H1 (cell line): ENCODE results near the gene IRS1. TPM values are rescaled to one million over a fixed set of nuclear protein-coding genes. Genes with fewer than 3 reads are reported as not detected.

ENCODE experiments used
- CTCF ChIA-PET: fragments of 300-600 bp; sonication (Branson Sonifier 250); formaldehyde crosslinking; loops from one replicate; lab custom pipeline; 2021; ENCODE audit not compliant: partially characterized antibody; lab: Charles Lee
- POLR2A ChIA-PET: fragments of 300-600 bp; sonication (Branson Sonifier 250); formaldehyde crosslinking; loops from one replicate; lab custom pipeline; 2021; ENCODE audit warnings: inconsistent platforms; ENCODE audit not compliant: partially characterized antibody; lab: Charles Lee
- DNase-seq, 2 experiments: peaks; one replicate each; pipeline versions ENCODE4 v3.0.0 to v3.0.0-alpha.2; 2010 to 2022; ENCODE audit warnings: low spot score in 2 of 2, low read depth in 1 of 2, mixed read lengths in 1 of 2
- FAIRE-seq: peaks from 2 replicates; lab custom pipeline; 2011; peaks lifted over from hg19 to GRCh38; lab: Jason Lieb, UNC
- H2AFZ ChIP-seq: 2 replicates; pipeline ENCODE4 v1.8.1; 2012; ENCODE audit warnings: low read length, inconsistent platforms
- H2AK5ac ChIP-seq: 2 replicates; pipeline ENCODE4 v1.6.1; 2013; ENCODE audit warnings: low read depth, low read length
- H2BK120ac ChIP-seq: replicated peaks from 2 replicates; pipeline ENCODE3; 2013; ENCODE audit warnings: low read depth, low read length, inconsistent platforms
- H2BK12ac ChIP-seq: 2 replicates; pipeline ENCODE4 v1.6.1; 2013; ENCODE audit warnings: low read depth, low read length
- H2BK15ac ChIP-seq: 2 replicates; pipeline ENCODE4 v1.6.1; 2013; ENCODE audit warnings: low read length
- H2BK20ac ChIP-seq: 2 replicates; pipeline ENCODE4 v1.6.1; 2013; ENCODE audit warnings: low read length
- H2BK5ac ChIP-seq: 2 replicates; pipeline ENCODE4 v1.6.1; 2013; ENCODE audit warnings: low read depth, low read length
- H3K14ac ChIP-seq: 2 replicates; pipeline ENCODE4 v1.6.1; 2013; ENCODE audit warnings: inconsistent platforms; ENCODE audit not compliant: insufficient read length
- H3K18ac ChIP-seq: 2 replicates; pipeline ENCODE4 v1.6.1; 2013; ENCODE audit warnings: low read length; ENCODE audit errors: extremely low read depth
- H3K23ac ChIP-seq: 2 replicates; pipeline ENCODE4 v1.6.1; 2013; ENCODE audit warnings: inconsistent platforms; ENCODE audit not compliant: insufficient read length
- H3K23me2 ChIP-seq: 2 replicates; pipeline ENCODE4 v1.6.1; 2013; ENCODE audit warnings: low read depth, low read length
- H3K27ac ChIP-seq: 2 replicates; pipeline ENCODE4 v1.6.1; 2011; ENCODE audit warnings: low read depth, low read length, inconsistent platforms
- H3K27me3 ChIP-seq, 4 experiments: replicated peaks in 1 of 4; 1 replicate in 1 of 4; 2 replicates in 3 of 4; pipeline versions ENCODE4 v1.6.1 to v1.8.1; 2011 to 2013; ENCODE audit warnings: low read length in 3 of 4, mild to moderate bottlenecking in 3 of 4, inconsistent platforms in 2 of 4, mixed read lengths in 2 of 4, moderate library complexity in 1 of 4; ENCODE audit not compliant: control insufficient read depth in 3 of 4, insufficient read depth in 3 of 4; ENCODE audit errors: extremely low read depth in 1 of 4
- H3K36me3 ChIP-seq, 4 experiments: 2 replicates each; pipeline versions ENCODE4 v1.6.1 to v1.8.1; 2011 to 2013; ENCODE audit warnings: mild to moderate bottlenecking in 4 of 4, low read length in 3 of 4, moderate library complexity in 2 of 4, control low read depth in 1 of 4, inconsistent platforms in 1 of 4; ENCODE audit not compliant: insufficient read depth in 4 of 4, control insufficient read depth in 2 of 4
- H3K4ac ChIP-seq: replicated peaks from 2 replicates; pipeline ENCODE3; 2013; ENCODE audit warnings: low read length, low read depth, mixed read lengths, inconsistent platforms; ENCODE audit not compliant: insufficient read length
- H3K4me1 ChIP-seq, 4 experiments: replicated peaks in 1 of 4; 1 replicate in 1 of 4; 2 replicates in 3 of 4; pipeline versions ENCODE4 v1.6.1 to v1.8.1; 2011 to 2013; ENCODE audit warnings: low read length in 3 of 4, inconsistent platforms in 2 of 4, mixed read lengths in 1 of 4; ENCODE audit not compliant: insufficient read depth in 4 of 4, control insufficient read depth in 3 of 4
- H3K4me2 ChIP-seq, 2 experiments: 2 replicates each; pipeline versions ENCODE4 v1.6.1 to v1.8.1; 2011 to 2013; ENCODE audit warnings: low read depth in 2 of 2, low read length in 2 of 2, control low read depth in 1 of 2, inconsistent platforms in 1 of 2, mild to moderate bottlenecking in 1 of 2; ENCODE audit not compliant: insufficient read depth in 1 of 2
- H3K4me3 ChIP-seq, 4 experiments: fragments of 200-600, 300-600 bp in 1 of 4; sonication (generic), shearing (Covaris generic), sonication (Bioruptor Twin) in 1 of 4; 2 replicates each; pipeline versions ENCODE4 v1.5.1 to v1.8.1; 2011 to 2016; ENCODE audit warnings: low read length in 4 of 4, low read depth in 3 of 4, control low read depth in 2 of 4, inconsistent platforms in 2 of 4, mild to moderate bottlenecking in 2 of 4, mixed read lengths in 1 of 4, moderate library complexity in 1 of 4; ENCODE audit not compliant: insufficient read depth in 2 of 4; ENCODE audit errors: extremely low read depth in 1 of 4
- H3K56ac ChIP-seq: replicated peaks from 2 replicates; pipeline ENCODE3; 2013; ENCODE audit warnings: low read depth, mild to moderate bottlenecking, mixed read lengths, low read length, inconsistent platforms; ENCODE audit not compliant: insufficient read length
- H3K79me1 ChIP-seq: 2 replicates; pipeline ENCODE4 v1.6.1; 2013; ENCODE audit warnings: low read depth, low read length, control low read depth
- H3K79me2 ChIP-seq, 2 experiments: 2 replicates each; pipeline versions ENCODE4 v1.6.1 to v1.8.1; 2012 to 2013; ENCODE audit warnings: low read length in 2 of 2, mild to moderate bottlenecking in 2 of 2, inconsistent platforms in 1 of 2; ENCODE audit not compliant: insufficient read depth in 2 of 2, control insufficient read depth in 1 of 2
- H3K9ac ChIP-seq, 4 experiments: replicated peaks in 1 of 4; 1 replicate in 1 of 4; 2 replicates in 3 of 4; pipeline versions ENCODE4 v1.6.1 to v1.8.1; 2011 to 2013; ENCODE audit warnings: low read depth in 3 of 4, low read length in 3 of 4, control low read depth in 2 of 4, mild to moderate bottlenecking in 2 of 4, moderate library complexity in 2 of 4, inconsistent platforms in 1 of 4; ENCODE audit errors: extremely low read depth in 1 of 4
- H3K9me3 ChIP-seq, 2 experiments: 2 replicates each; pipeline versions ENCODE4 v1.6.1 to v1.8.1; 2012 to 2013; ENCODE audit warnings: mild to moderate bottlenecking in 2 of 2, moderate library complexity in 2 of 2, control low read depth in 1 of 2, inconsistent platforms in 1 of 2, low read depth in 1 of 2, low read length in 1 of 2, mixed read lengths in 1 of 2; ENCODE audit not compliant: insufficient read depth in 2 of 2
- H4K20me1 ChIP-seq, 2 experiments: replicated peaks in 1 of 2; 2 replicates each; pipeline versions ENCODE3 to v1.8.1; 2011 to 2013; ENCODE audit warnings: inconsistent platforms in 2 of 2, low read length in 2 of 2, mild to moderate bottlenecking in 1 of 2; ENCODE audit not compliant: insufficient read depth in 2 of 2, control insufficient read depth in 1 of 2
- H4K5ac ChIP-seq: 2 replicates; pipeline ENCODE4 v1.6.1; 2013; ENCODE audit warnings: low read length, low read depth, mixed read lengths, inconsistent platforms; ENCODE audit not compliant: insufficient read length
- H4K8ac ChIP-seq: 2 replicates; pipeline ENCODE4 v1.8.0; 2013; ENCODE audit warnings: mild to moderate bottlenecking, moderate library complexity, low read length, inconsistent platforms; ENCODE audit not compliant: insufficient read depth; ENCODE audit errors: extremely low read depth
- H4K91ac ChIP-seq: replicated peaks from 2 replicates; pipeline ENCODE3; 2013; ENCODE audit warnings: low read length, mixed read lengths, inconsistent platforms; ENCODE audit not compliant: insufficient read length
- ATF3 ChIP-seq: IDR thresholded peaks from 2 replicates; pipeline ENCODE4 v1.6.1; 2011; ENCODE audit warnings: low read depth, mild to moderate bottlenecking, low read length; ENCODE audit not compliant: insufficient read depth
- CBX8 ChIP-seq: fragments of 300-800, 300-1000 bp; sonication (generic); IDR thresholded peaks from 2 replicates; pipeline ENCODE4 v1.7.1; 2016; ENCODE audit warnings: low read depth, low read length, borderline replicate concordance
- EGR1 ChIP-seq: IDR thresholded peaks from 2 replicates; pipeline ENCODE4 v1.6.1; 2011; ENCODE audit warnings: low read depth, low read length, borderline replicate concordance
- HDAC2 ChIP-seq, 2 experiments: fragments of 300-600 bp in 1 of 2; sonication (generic) in 1 of 2; IDR thresholded peaks; 2 replicates each; pipeline ENCODE4 v1.6.1; 2011 to 2012; ENCODE audit warnings: low read depth in 2 of 2, low read length in 2 of 2, mild to moderate bottlenecking in 2 of 2, moderate library complexity in 2 of 2, borderline replicate concordance in 1 of 2, inconsistent platforms in 1 of 2
- JUND ChIP-seq: IDR thresholded peaks from 2 replicates; pipeline ENCODE4 v1.6.1; 2011; ENCODE audit warnings: mild to moderate bottlenecking, improper control_type of control experiment, low read length
- KDM1A ChIP-seq: fragments of 200-600, 300-600 bp; sonication (generic); IDR thresholded peaks from 2 replicates; pipeline ENCODE4 v1.7.1; 2016; ENCODE audit warnings: mild to moderate bottlenecking, low read length, borderline replicate concordance
- POLR2AphosphoS5 ChIP-seq: IDR thresholded peaks from 2 replicates; pipeline ENCODE4 v1.6.1; 2011; ENCODE audit warnings: low read depth, low read length
- RBBP5 ChIP-seq: IDR thresholded peaks from 2 replicates; pipeline ENCODE4 v1.7.1; 2012; ENCODE audit warnings: low read depth, mild to moderate bottlenecking, inconsistent platforms, low read length, moderate library complexity, borderline replicate concordance
- RFX5 ChIP-seq: IDR thresholded peaks from 2 replicates; pipeline ENCODE4 v1.6.1; 2011; ENCODE audit warnings: low read depth, low read length, improper control_type of control experiment, borderline replicate concordance
- SUZ12 ChIP-seq: fragments of 200-600 bp; sonication (generic); IDR thresholded peaks from 2 replicates; pipeline ENCODE4 v1.6.1; 2012; ENCODE audit warnings: mild to moderate bottlenecking, inconsistent platforms, low read length, moderate library complexity, mixed read lengths
- TEAD4 ChIP-seq: IDR thresholded peaks from 2 replicates; pipeline ENCODE4 v1.6.1; 2012; ENCODE audit warnings: low read depth, low read length, inconsistent platforms, mixed read lengths
- USF2 ChIP-seq: IDR thresholded peaks from 2 replicates; pipeline ENCODE4 v1.6.1; 2011; ENCODE audit warnings: low read length, improper control_type of control experiment
- YY1 ChIP-seq: IDR thresholded peaks from 2 replicates; pipeline ENCODE4 v1.6.1; 2011; ENCODE audit warnings: low read depth, mild to moderate bottlenecking, low read length
- WGBS, 2 experiments: shearing (Covaris generic) in 1 of 2; methylation state at CpG; one replicate each; pipeline versions ENCODE4 v1.1.6 to v1.1.7; 2013 to 2015; ENCODE audit warnings: low lambda C conversion rate in 2 of 2, mixed read lengths in 2 of 2, inconsistent platforms in 1 of 2, low coverage in 1 of 2, missing lambda C conversion rate in 1 of 2; ENCODE audit not compliant: insufficient replicate concordance in 2 of 2, insufficient coverage in 1 of 2, insufficient read length in 1 of 2; ENCODE audit errors: extremely low coverage in 1 of 2, missing lambda C conversion rate in 1 of 2; 5-methylcytosine and 5-hydroxymethylcytosine counted together
- polyA plus RNA-seq, 7 experiments: library from polyadenylated mRNA; depleted of rRNA in 3 of 7; stranded (reverse) in 5 of 7; unstranded in 2 of 7; fragments of >200 nt in 5 of 7; fragments of 200-250 nt in 2 of 7; gene quantifications; 1 replicate in 5 of 7; 2 replicates in 1 of 7; 4 replicates in 1 of 7; pipeline versions ENCODE4 v1.2.1 to v1.2.3, GENCODE V29; 2011 to 2013; ENCODE audit warnings: missing spikeins in 2 of 7, mixed read lengths in 2 of 7
- total RNA-seq: library from RNA; stranded (reverse); fragmentation: NEBNext Ultra II Directional; extraction: Animal tissue kit (Norgen Biotek cat#: 25700); gene quantifications from 2 replicates; pipeline ENCODE4 v1.2.1, GENCODE V29; 2021

The IRS1 gene
- total and polyA plus RNA-seq, 2 of the 8 experiments (the other 6 are each of a cell fraction or from before 2014, with no cell fraction given), result 9.1 to 26.9 TPM

- Histone ChIP-seq H3K4me3 (no peak overlapping the region), H2AFZ (no peak overlapping the region), H2BK20ac (no peak overlapping the region), H2BK12ac (no peak overlapping the region), H3K18ac (no peak overlapping the region), H3K27ac (no peak overlapping the region), H3K56ac (no peak overlapping the region), H4K91ac (no peak overlapping the region), H3K23me2 (no peaks in the 10 kb centered on the region), H4K5ac (no peak overlapping the region), H3K79me2 (no peaks in the 10 kb centered on the region), H2BK120ac (no peak overlapping the region), H3K23ac (no peak overlapping the region), H3K4ac (no peak overlapping the region), H3K4me1 (no peaks in the 10 kb centered on the region), H3K14ac (no peak overlapping the region), H3K9me3 (no peaks in the 10 kb centered on the region), H3K79me1 (no peaks in the 10 kb centered on the region), H2BK5ac (no peak overlapping the region), H3K27me3 (no peaks in the 10 kb centered on the region), H4K20me1 (no peaks in the 10 kb centered on the region), H4K8ac (no peak overlapping the region), H3K4me2 (no peak overlapping the region), H3K36me3 (no peaks in the 10 kb centered on the region), H2BK15ac (no peak overlapping the region), H3K9ac (no peak overlapping the region), H2AK5ac (no peak overlapping the region)
- no peak for FAIRE-seq
- no peak for DNase-seq
- POLR2A ChIA-PET, result no interaction called here
- CTCF ChIA-PET, result no interaction called here
- TF ChIP-seq TEAD4 (no peak), ATF3 (no peak), USF2 (no peak), RFX5 (no peak), JUND (no peak), POLR2AphosphoS5 (no peak), EGR1 (no peak), CBX8 (no peak), KDM1A (no peak), HDAC2 (IDR thresholded peaks at IDR 0.05; ENCODE audit: borderline replicate concordance in 1 of 2, low read depth in 2 of 2, low read length in 2 of 2) (no peak), YY1 (no peak), SUZ12 (no peak), RBBP5 (no peak)
- WGBS, 2 experiments, result 88% methylated on average over 3 of the region's 3 CpGs; no CpG with 5 or more reads in 1 of the 2 experiments
These were observed 96.1 kb downstream of the IRS1 start for GRCh38 chr2:226703514-226703913.
